Endodermal cell (in vitro differentiated cells): ENCODE results near the gene MYO7B. TPM values are rescaled to one million over a fixed set of nuclear protein-coding genes. Genes with fewer than 3 reads are reported as not detected.

ENCODE experiments used
- DNase-seq: peaks from one replicate; pipeline ENCODE4 v3.0.0-alpha.2; 2017
- H3K27ac ChIP-seq: 2 replicates; pipeline ENCODE4 v1.5.1; 2013; ENCODE audit warnings: mild to moderate bottlenecking, low read depth, low read length, moderate library complexity
- H3K27me3 ChIP-seq: 2 replicates; pipeline ENCODE4 v1.6.1; 2013; ENCODE audit warnings: mild to moderate bottlenecking, low read length, moderate library complexity; ENCODE audit not compliant: insufficient read depth, control insufficient read depth, poor library complexity, severe bottlenecking
- H3K36me3 ChIP-seq: 2 replicates; pipeline ENCODE4 v1.7.0; 2013; ENCODE audit warnings: mild to moderate bottlenecking, low read length, moderate library complexity; ENCODE audit not compliant: control insufficient read depth, insufficient read depth
- H3K4me1 ChIP-seq: one replicate; pipeline ENCODE4 v1.7.0; 2013; ENCODE audit warnings: low read length; ENCODE audit not compliant: control insufficient read depth, insufficient read depth
- H3K4me3 ChIP-seq: 2 replicates; pipeline ENCODE4 v1.5.1; 2013; ENCODE audit warnings: mild to moderate bottlenecking, low read length, moderate library complexity
- H3K9ac ChIP-seq: 2 replicates; pipeline ENCODE4 v1.6.1; 2013; ENCODE audit warnings: mild to moderate bottlenecking, low read length, moderate library complexity; ENCODE audit not compliant: poor library complexity, severe bottlenecking; ENCODE audit errors: extremely low read depth
- H3K9me3 ChIP-seq: 2 replicates; pipeline ENCODE4 v1.6.1; 2013; ENCODE audit warnings: mild to moderate bottlenecking, low read length, moderate library complexity; ENCODE audit not compliant: control insufficient read depth
- H3K27ac Mint-ChIP-seq: 2 replicates; pipeline ENCODE4 v1.8.0; 2020; ENCODE audit warnings: mixed read lengths
- H3K27me3 Mint-ChIP-seq: 2 replicates; pipeline ENCODE4 v1.8.0; 2021; ENCODE audit warnings: mild to moderate bottlenecking, mixed read lengths; ENCODE audit not compliant: insufficient read depth
- H3K36me3 Mint-ChIP-seq: 2 replicates; pipeline ENCODE4 v1.8.0; 2020; ENCODE audit warnings: low read depth, mixed read lengths
- H3K4me1 Mint-ChIP-seq: 2 replicates; pipeline ENCODE4 v1.8.0; 2020; ENCODE audit warnings: mixed read lengths
- H3K4me3 Mint-ChIP-seq: 2 replicates; pipeline ENCODE4 v1.8.0; 2020; ENCODE audit warnings: mild to moderate bottlenecking, moderate library complexity, mixed read lengths
- H3K9me3 Mint-ChIP-seq: 2 replicates; pipeline ENCODE4 v1.8.0; 2020; ENCODE audit warnings: mild to moderate bottlenecking, mixed read lengths
- WGBS, 2 experiments: methylation state at CpG; one replicate each; pipeline versions ENCODE4 v1.1.5 to v1.1.7; 2013; ENCODE audit warnings: missing lambda C conversion rate in 2 of 2, mixed read lengths in 1 of 2; ENCODE audit not compliant: insufficient coverage in 1 of 2, insufficient read length in 1 of 2; 5-methylcytosine and 5-hydroxymethylcytosine counted together
- total RNA-seq, 2 donors: library from RNA; stranded (reverse); fragmentation: NEBNext Ultra II Directional in 1 of 2; extraction: Animal tissue kit (Norgen Biotek cat#: 25700) in 1 of 2; gene quantifications; 2 replicates in 1 of 2; 3 replicates in 1 of 2; pipeline ENCODE4 v1.2.1, GENCODE V29; 2021
- TF ChIP-seq, protein P1 (sequence below): fragments of 200-600 bp; sonication (generic); conservative IDR thresholded peaks from 2 replicates; pipeline ENCODE4 v1.5.0; 2021; ENCODE audit warnings: antibody characterized with exemption, mild to moderate bottlenecking

The MYO7B gene
- total RNA-seq, 2 donors from 2014 or later: 0.11 TPM; not detected in 1

DNA sequence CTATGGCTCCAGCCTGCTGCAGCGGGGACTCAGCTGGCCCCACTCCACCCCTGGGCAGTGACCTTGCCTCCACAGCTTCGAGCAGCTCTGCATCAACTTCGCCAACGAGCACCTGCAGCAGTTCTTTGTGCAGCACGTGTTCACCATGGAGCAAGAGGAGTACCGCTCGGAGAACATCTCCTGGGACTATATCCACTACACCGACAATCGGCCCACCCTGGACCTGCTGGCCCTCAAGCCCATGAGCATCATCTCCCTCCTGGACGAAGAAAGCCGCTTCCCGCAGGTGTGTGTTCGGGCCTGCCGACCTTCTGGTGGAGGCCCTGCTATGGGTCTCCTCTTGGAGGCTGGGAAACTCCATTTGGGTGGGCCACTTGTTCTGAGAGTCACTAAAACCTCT, 48.6 kb downstream of the MYO7B start:
- Mint-ChIP-seq H3K27ac (no peak overlapping the region), H3K9me3 (no peaks in the 10 kb centered on the region), H3K27me3 (peaks cover 2% of the 10 kb centered on the region), H3K36me3 (no peaks in the 10 kb centered on the region), H3K4me3 (no peak overlapping the region), H3K4me1 (peaks cover 7% of the 10 kb centered on the region)
- Histone ChIP-seq H3K4me1 (no peaks in the 10 kb centered on the region), H3K4me3 (no peak overlapping the region), H3K9me3 (no peaks in the 10 kb centered on the region), H3K27me3 (no peaks in the 10 kb centered on the region), H3K9ac (no peak overlapping the region), H3K27ac (no peak overlapping the region), H3K36me3 (no peaks in the 10 kb centered on the region)
- 92 to 99% methylated on average over 14 of the region's 14 CpGs for WGBS, 2 experiments
- peak; percentile 28 for DNase-seq
- TF ChIP-seq, protein P1, sequence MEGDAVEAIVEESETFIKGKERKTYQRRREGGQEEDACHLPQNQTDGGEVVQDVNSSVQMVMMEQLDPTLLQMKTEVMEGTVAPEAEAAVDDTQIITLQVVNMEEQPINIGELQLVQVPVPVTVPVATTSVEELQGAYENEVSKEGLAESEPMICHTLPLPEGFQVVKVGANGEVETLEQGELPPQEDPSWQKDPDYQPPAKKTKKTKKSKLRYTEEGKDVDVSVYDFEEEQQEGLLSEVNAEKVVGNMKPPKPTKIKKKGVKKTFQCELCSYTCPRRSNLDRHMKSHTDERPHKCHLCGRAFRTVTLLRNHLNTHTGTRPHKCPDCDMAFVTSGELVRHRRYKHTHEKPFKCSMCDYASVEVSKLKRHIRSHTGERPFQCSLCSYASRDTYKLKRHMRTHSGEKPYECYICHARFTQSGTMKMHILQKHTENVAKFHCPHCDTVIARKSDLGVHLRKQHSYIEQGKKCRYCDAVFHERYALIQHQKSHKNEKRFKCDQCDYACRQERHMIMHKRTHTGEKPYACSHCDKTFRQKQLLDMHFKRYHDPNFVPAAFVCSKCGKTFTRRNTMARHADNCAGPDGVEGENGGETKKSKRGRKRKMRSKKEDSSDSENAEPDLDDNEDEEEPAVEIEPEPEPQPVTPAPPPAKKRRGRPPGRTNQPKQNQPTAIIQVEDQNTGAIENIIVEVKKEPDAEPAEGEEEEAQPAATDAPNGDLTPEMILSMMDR: no peak

DNA sequence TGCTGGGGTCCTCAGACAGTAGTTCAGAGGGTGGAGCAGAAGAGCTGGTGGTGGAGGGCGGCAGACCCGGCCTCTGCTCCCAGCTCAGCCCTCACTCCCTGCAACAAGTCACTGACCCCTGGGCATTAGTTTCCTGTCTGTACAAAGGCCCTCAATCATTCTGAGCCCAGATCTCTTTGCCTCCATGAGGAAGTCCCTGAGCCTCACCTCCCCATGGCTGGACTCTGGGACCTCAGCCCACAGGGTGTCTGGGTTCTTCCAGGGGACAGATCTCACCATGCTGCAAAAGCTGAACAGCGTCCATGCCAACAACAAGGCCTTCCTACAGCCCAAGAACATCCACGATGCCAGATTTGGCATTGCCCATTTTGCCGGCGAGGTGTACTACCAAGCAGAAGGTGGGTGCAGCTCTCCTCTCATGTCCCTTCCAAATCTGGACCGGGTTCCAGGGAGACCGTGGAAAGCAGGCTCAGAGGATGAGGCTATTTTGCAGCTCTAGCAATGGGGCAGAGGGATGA, 49.1 kb downstream of the MYO7B start:
- Mint-ChIP-seq H3K9me3 (no peaks in the 10 kb centered on the region), H3K4me3 (no peak overlapping the region), H3K27ac (no peak overlapping the region), H3K27me3 (peaks cover 2% of the 10 kb centered on the region), H3K36me3 (no peaks in the 10 kb centered on the region), H3K4me1 (peaks cover 7% of the 10 kb centered on the region)
- DNase-seq: peak; percentile 37
- no peaks in the 10 kb centered on the region for H3K36me3 ChIP-seq
- 82 to 96% methylated on average over 4 to 8 of the region's 8 CpGs for WGBS, 2 experiments
- no peak overlapping the region for H3K27ac ChIP-seq
- no peaks in the 10 kb centered on the region for H3K27me3 ChIP-seq
- no peak overlapping the region for H3K4me3 ChIP-seq
- H3K4me1 ChIP-seq: no peaks in the 10 kb centered on the region
- H3K9ac ChIP-seq: no peak overlapping the region
- TF ChIP-seq, protein P1: no peak
- no peaks in the 10 kb centered on the region for H3K9me3 ChIP-seq

DNA sequence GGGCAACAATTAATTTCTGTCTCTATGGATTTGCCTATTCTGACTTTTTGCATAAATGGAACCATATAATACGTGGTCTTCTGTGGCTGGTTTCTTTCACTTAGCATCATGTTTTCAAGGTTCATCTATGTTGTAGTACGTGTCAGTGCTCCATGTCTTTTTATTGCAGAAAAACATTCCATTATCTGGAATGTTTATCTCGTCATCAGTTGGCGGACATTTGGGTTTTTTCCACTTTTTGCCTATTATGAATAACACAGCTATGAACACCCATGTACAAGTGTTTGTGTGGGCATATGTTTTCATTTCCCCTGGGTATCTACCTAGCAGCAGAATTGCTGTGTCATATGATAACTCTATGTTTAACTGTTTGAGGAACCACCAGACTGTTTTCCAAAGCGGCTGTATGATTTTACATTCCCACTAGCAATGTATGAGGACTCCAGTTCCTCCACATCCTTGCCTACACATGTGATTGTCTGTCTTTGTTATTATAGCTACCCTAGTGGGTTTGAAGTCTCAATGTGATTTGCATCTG, 49.9 kb downstream of the MYO7B start:
- Mint-ChIP-seq H3K9me3 (no peaks in the 10 kb centered on the region), H3K36me3 (no peaks in the 10 kb centered on the region), H3K27me3 (peaks cover 2% of the 10 kb centered on the region), H3K4me3 (no peak overlapping the region), H3K27ac (no peak overlapping the region), H3K4me1 (peaks cover 7% of the 10 kb centered on the region)
- Histone ChIP-seq H3K36me3 (no peaks in the 10 kb centered on the region), H3K9me3 (no peaks in the 10 kb centered on the region), H3K27ac (no peak overlapping the region), H3K9ac (no peak overlapping the region), H3K4me3 (no peak overlapping the region), H3K4me1 (no peaks in the 10 kb centered on the region), H3K27me3 (no peaks in the 10 kb centered on the region)
- 95 to 98% methylated on average over 3 to 5 of the region's 5 CpGs for WGBS, 2 experiments
- TF ChIP-seq, protein P1: no peak
- DNase-seq: no peak
